GM18907 (cell line): ENCODE data around the gene PCDHGB3.
A peak's percentile ranks its signal among the peaks of the same experiment; 100 is the strongest.

Experiments
- ATAC-seq: cut with Tn5 transposase; IDR thresholded peaks from one replicate; pipeline ENCODE4 v1.9.1; 2021; ENCODE audit warnings: mild to moderate bottlenecking, moderate library complexity; ENCODE audit not compliant: unreplicated experiment

Gene PCDHGB3

GRCh38 chr5:141417494-141418172, 47.6 kb downstream of the PCDHGB3 start, which contains the start of gene PCDHGB7:
Gene PCDHGB7, plus strand, starts transcription at chr5:141417677. Its CDS starts 183 bp downstream, at chr5:141417860.
- ATAC-seq, result peak; percentile 79

- no peak for ATAC-seq
Observed at GRCh38 chr5:141419074-141419880, 49.2 kb downstream of the PCDHGB3 start.

GRCh38 chr5:141420855-141421488, 50.9 kb downstream of the PCDHGB3 start, which contains the start of gene PCDHGA11:
Gene PCDHGA11, plus strand, starts transcription at chr5:141421051. Its CDS starts 177 bp downstream, at chr5:141421228.
- ATAC-seq, result peak; percentile 52

GRCh38 chr5:141421489-141421855, 51.4 kb downstream of the PCDHGB3 start:
- no peak for ATAC-seq
